ENCODE measurements around the gene SPAG9.

The SPAG9 gene

GRCh38 chr17:50972577-50972976 is 148.1 kb downstream of the SPAG9 start:
- TF ChIP-seq CTCF (IDR thresholded peaks at IDR 0.05; ENCODE audit: control insufficient read depth, insufficient read depth, low read depth, low read length, missing control alignments): no peak

GRCh38 chr17:50967795-50968194 is 152.9 kb downstream of the SPAG9 start:
- DNase-seq (ENCODE audit: low read depth): peak; percentile 32
- no peak overlapping the region for H3K4me3 ChIP-seq (ENCODE audit: control insufficient read depth, low read depth, low read length)
- TF ChIP-seq CTCF (IDR thresholded peaks at IDR 0.05; ENCODE audit: control insufficient read depth, insufficient read depth, low read depth, low read length, missing control alignments): no peak

More at GRCh38 chr17:50972577-50972976, 148.1 kb downstream of the SPAG9 start:
- no peak overlapping the region for H3K4me3 ChIP-seq (ENCODE audit: control insufficient read depth, low read depth, low read length)
- no peak for DNase-seq (ENCODE audit: low read depth)

- TF ChIP-seq CTCF (IDR thresholded peaks at IDR 0.05; ENCODE audit: control insufficient read depth, insufficient read depth, low read depth, low read length, missing control alignments): no peak
- DNase-seq (ENCODE audit: low read depth): no peak
- no peak overlapping the region for H3K4me3 ChIP-seq (ENCODE audit: control insufficient read depth, low read depth, low read length)
These were observed 154.5 kb downstream of the SPAG9 start for GRCh38 chr17:50966163-50966666.

GRCh38 chr17:50963139-50963538 is 157.5 kb downstream of the SPAG9 start:
- H3K4me3 ChIP-seq (ENCODE audit: control insufficient read depth, low read depth, low read length): no peak overlapping the region
- no peak for TF ChIP-seq CTCF (IDR thresholded peaks at IDR 0.05; ENCODE audit: control insufficient read depth, insufficient read depth, low read depth, low read length, missing control alignments)
- peak; percentile 38 for DNase-seq (ENCODE audit: low read depth)

GRCh38 chr17:50961282-50962220 is 159.1 kb downstream of the SPAG9 start:
- TF ChIP-seq CTCF (IDR thresholded peaks at IDR 0.05; ENCODE audit: control insufficient read depth, insufficient read depth, low read depth, low read length, missing control alignments): no peak
- no peak for DNase-seq (ENCODE audit: low read depth)

GRCh38 chr17:50959341-50959740 is 161.3 kb downstream of the SPAG9 start:
- no peak for DNase-seq (ENCODE audit: low read depth)
- no peak for TF ChIP-seq CTCF (IDR thresholded peaks at IDR 0.05; ENCODE audit: control insufficient read depth, insufficient read depth, low read depth, low read length, missing control alignments)
- H3K4me3 ChIP-seq (ENCODE audit: control insufficient read depth, low read depth, low read length): no peak overlapping the region

More at GRCh38 chr17:50961282-50962220, 159.1 kb downstream of the SPAG9 start:
- no peak overlapping the region for H3K4me3 ChIP-seq (ENCODE audit: control insufficient read depth, low read depth, low read length)
